NCI-H1930 (cell line): Measurements from ENCODE around the gene STRAP.

Source experiments
- DNase-seq, 2 experiments: peaks; one replicate each; lab custom pipeline; 2025; lab: John Stamatoyannopoulos, UW

The STRAP gene

GRCh38 chr12:15882118-15882971 is at the start of gene STRAP:
Gene STRAP (plus strand): TSS chr12:15882387. CDS start chr12:15882708, 321 bp downstream.
- DNase-seq, result peak; percentile 97

- DNase-seq, result no peak
Measured at GRCh38 chr12:15834575-15834974, 47.6 kb upstream of the STRAP start.

- no peak for DNase-seq
Measured at GRCh38 chr12:15837141-15837790, 44.9 kb upstream of the STRAP start.

- no peak for DNase-seq
Measured at GRCh38 chr12:15839041-15839440, 43.1 kb upstream of the STRAP start.

GRCh38 chr12:15839682-15840081 is 42.5 kb upstream of the STRAP start:
- DNase-seq, result no peak

GRCh38 chr12:15842108-15842507 is 40.1 kb upstream of the STRAP start:
- DNase-seq, result no peak

- DNase-seq, result no peak
Measured at GRCh38 chr12:15846887-15847286, 35.3 kb upstream of the STRAP start.

- DNase-seq, result no peak
Measured at GRCh38 chr12:15848606-15849005, 33.6 kb upstream of the STRAP start.

GRCh38 chr12:15851045-15851620 is 31.1 kb upstream of the STRAP start:
- no peak for DNase-seq

- no peak for DNase-seq
Measured at GRCh38 chr12:15851919-15852318, 30.3 kb upstream of the STRAP start.

GRCh38 chr12:15852383-15852782 is 29.8 kb upstream of the STRAP start:
- no peak for DNase-seq

GRCh38 chr12:15853877-15854276 is 28.3 kb upstream of the STRAP start:
- no peak for DNase-seq

- no peak for DNase-seq
Measured at GRCh38 chr12:15854916-15855315, 27.3 kb upstream of the STRAP start.

- DNase-seq, result no peak
Measured at GRCh38 chr12:15855646-15856045, 26.5 kb upstream of the STRAP start.

- DNase-seq, result peak; percentile 33 to 60
Measured at GRCh38 chr12:15856097-15856982, 25.8 kb upstream of the STRAP start.

- DNase-seq, result no peak
Measured at GRCh38 chr12:15858353-15858752, 23.8 kb upstream of the STRAP start.

- no peak for DNase-seq
Measured at GRCh38 chr12:15859116-15859515, 23.1 kb upstream of the STRAP start.

GRCh38 chr12:15861404-15861803 is 20.8 kb upstream of the STRAP start:
- DNase-seq, result no peak

GRCh38 chr12:15862840-15863239 is 19.3 kb upstream of the STRAP start:
- no peak for DNase-seq

GRCh38 chr12:15863372-15863771 is 18.8 kb upstream of the STRAP start:
- DNase-seq, result no peak

- no peak for DNase-seq
Measured at GRCh38 chr12:15863984-15864383, 18.2 kb upstream of the STRAP start.

- no peak for DNase-seq
Measured at GRCh38 chr12:15868186-15868585, 14.0 kb upstream of the STRAP start.
